ENCODE measurements around the gene CORO2A.

Gene CORO2A

GRCh38 chr9:98157372-98157771 is 35.1 kb downstream of the CORO2A start:
- Mint-ChIP-seq H3K27ac (no peak overlapping the region), H3K4me3 (no peak overlapping the region), H3K36me3 (ENCODE audit: low read depth) (peaks cover 3% of the 10 kb centered on the region), H3K9me3 (no peaks in the 10 kb centered on the region), H3K27me3 (ENCODE audit: low read depth) (no peaks in the 10 kb centered on the region), H3K4me1 (ENCODE audit: low read depth) (peaks cover 4% of the 10 kb centered on the region)

GRCh38 chr9:98154678-98155077 is 37.8 kb downstream of the CORO2A start:
- Mint-ChIP-seq H3K27me3 (ENCODE audit: low read depth) (no peaks in the 10 kb centered on the region), H3K27ac (no peak overlapping the region), H3K4me1 (ENCODE audit: low read depth) (peaks cover 9% of the 10 kb centered on the region), H3K4me3 (no peak overlapping the region), H3K9me3 (no peaks in the 10 kb centered on the region), H3K36me3 (ENCODE audit: low read depth) (peaks cover 6% of the 10 kb centered on the region)

- no peak overlapping the region for H3K27ac Mint-ChIP-seq
- no peaks in the 10 kb centered on the region for H3K27me3 Mint-ChIP-seq (ENCODE audit: low read depth)
Measured at GRCh38 chr9:98152526-98152925, 39.9 kb downstream of the CORO2A start.

GRCh38 chr9:98150721-98151120 is 41.7 kb downstream of the CORO2A start:
- Mint-ChIP-seq H3K36me3 (ENCODE audit: low read depth) (peaks cover 2% of the 10 kb centered on the region), H3K4me1 (ENCODE audit: low read depth) (peaks cover 4% of the 10 kb centered on the region), H3K9me3 (no peaks in the 10 kb centered on the region), H3K27ac (no peak overlapping the region), H3K27me3 (ENCODE audit: low read depth) (no peaks in the 10 kb centered on the region), H3K4me3 (no peak overlapping the region)

More at GRCh38 chr9:98152526-98152925, 39.9 kb downstream of the CORO2A start:
- Mint-ChIP-seq H3K4me3 (no peak overlapping the region), H3K9me3 (no peaks in the 10 kb centered on the region), H3K36me3 (ENCODE audit: low read depth) (peaks cover 6% of the 10 kb centered on the region), H3K4me1 (ENCODE audit: low read depth) (peaks cover 4% of the 10 kb centered on the region)

- H3K9me3 Mint-ChIP-seq, result no peaks in the 10 kb centered on the region
- H3K36me3 Mint-ChIP-seq (ENCODE audit: low read depth), result peaks cover 2% of the 10 kb centered on the region
- H3K4me1 Mint-ChIP-seq (ENCODE audit: low read depth), result peaks cover 4% of the 10 kb centered on the region
- H3K27me3 Mint-ChIP-seq (ENCODE audit: low read depth), result no peaks in the 10 kb centered on the region
- no peak overlapping the region for H3K4me3 Mint-ChIP-seq
- H3K27ac Mint-ChIP-seq, result no peak overlapping the region
Measured at GRCh38 chr9:98150164-98150563, 42.3 kb downstream of the CORO2A start.

GRCh38 chr9:98149422-98149821 is 43.0 kb downstream of the CORO2A start:
- no peak overlapping the region for H3K27ac Mint-ChIP-seq

GRCh38 chr9:98148486-98148885 is 44.0 kb downstream of the CORO2A start:
- Mint-ChIP-seq H3K36me3 (ENCODE audit: low read depth) (peaks cover 2% of the 10 kb centered on the region), H3K4me3 (no peak overlapping the region), H3K4me1 (ENCODE audit: low read depth) (peaks cover 4% of the 10 kb centered on the region), H3K27ac (no peak overlapping the region), H3K9me3 (no peaks in the 10 kb centered on the region), H3K27me3 (ENCODE audit: low read depth) (no peaks in the 10 kb centered on the region)

More at GRCh38 chr9:98149422-98149821, 43.0 kb downstream of the CORO2A start:
- no peak overlapping the region for H3K4me3 Mint-ChIP-seq
- no peaks in the 10 kb centered on the region for H3K9me3 Mint-ChIP-seq
- H3K36me3 Mint-ChIP-seq (ENCODE audit: low read depth), result peaks cover 2% of the 10 kb centered on the region
- peaks cover 4% of the 10 kb centered on the region for H3K4me1 Mint-ChIP-seq (ENCODE audit: low read depth)
- no peaks in the 10 kb centered on the region for H3K27me3 Mint-ChIP-seq (ENCODE audit: low read depth)

- Mint-ChIP-seq H3K36me3 (ENCODE audit: low read depth) (peaks cover 2% of the 10 kb centered on the region), H3K9me3 (no peaks in the 10 kb centered on the region), H3K4me3 (no peak overlapping the region), H3K4me1 (ENCODE audit: low read depth) (peaks cover 4% of the 10 kb centered on the region), H3K27ac (no peak overlapping the region), H3K27me3 (ENCODE audit: low read depth) (no peaks in the 10 kb centered on the region)
Measured at GRCh38 chr9:98147582-98147981, 44.9 kb downstream of the CORO2A start.

GRCh38 chr9:98146101-98146991 is 46.1 kb downstream of the CORO2A start:
- no peak overlapping the region for H3K27ac Mint-ChIP-seq

GRCh38 chr9:98144631-98145030 is 47.8 kb downstream of the CORO2A start:
- Mint-ChIP-seq H3K27me3 (ENCODE audit: low read depth) (no peaks in the 10 kb centered on the region), H3K4me3 (no peak overlapping the region), H3K36me3 (ENCODE audit: low read depth) (no peaks in the 10 kb centered on the region), H3K27ac (no peak overlapping the region), H3K4me1 (ENCODE audit: low read depth) (peaks cover 2% of the 10 kb centered on the region), H3K9me3 (no peaks in the 10 kb centered on the region)

More at GRCh38 chr9:98146101-98146991, 46.1 kb downstream of the CORO2A start:
- Mint-ChIP-seq H3K4me1 (ENCODE audit: low read depth) (peaks cover 4% of the 10 kb centered on the region), H3K27me3 (ENCODE audit: low read depth) (no peaks in the 10 kb centered on the region), H3K4me3 (no peak overlapping the region), H3K36me3 (ENCODE audit: low read depth) (peaks cover 2% of the 10 kb centered on the region), H3K9me3 (no peaks in the 10 kb centered on the region)

- no peak overlapping the region for H3K4me3 Mint-ChIP-seq
- no peaks in the 10 kb centered on the region for H3K9me3 Mint-ChIP-seq
- H3K4me1 Mint-ChIP-seq (ENCODE audit: low read depth), result peaks cover 2% of the 10 kb centered on the region
- H3K27ac Mint-ChIP-seq, result no peak overlapping the region
- no peaks in the 10 kb centered on the region for H3K27me3 Mint-ChIP-seq (ENCODE audit: low read depth)
- no peaks in the 10 kb centered on the region for H3K36me3 Mint-ChIP-seq (ENCODE audit: low read depth)
Measured at GRCh38 chr9:98144076-98144475, 48.4 kb downstream of the CORO2A start.

GRCh38 chr9:98142925-98143481 is 49.4 kb downstream of the CORO2A start:
- no peak overlapping the region for H3K4me3 Mint-ChIP-seq
- H3K27me3 Mint-ChIP-seq (ENCODE audit: low read depth), result no peaks in the 10 kb centered on the region
- no peaks in the 10 kb centered on the region for H3K9me3 Mint-ChIP-seq
- H3K4me1 Mint-ChIP-seq (ENCODE audit: low read depth), result peaks cover 2% of the 10 kb centered on the region
- no peaks in the 10 kb centered on the region for H3K36me3 Mint-ChIP-seq (ENCODE audit: low read depth)
- no peak overlapping the region for H3K27ac Mint-ChIP-seq

GRCh38 chr9:98142182-98142907 is 50.1 kb downstream of the CORO2A start:
- Mint-ChIP-seq H3K9me3 (no peaks in the 10 kb centered on the region), H3K27ac (no peak overlapping the region)

GRCh38 chr9:98140503-98140902 is 51.9 kb downstream of the CORO2A start:
- peaks cover 2% of the 10 kb centered on the region for H3K4me1 Mint-ChIP-seq (ENCODE audit: low read depth)
- no peaks in the 10 kb centered on the region for H3K27me3 Mint-ChIP-seq (ENCODE audit: low read depth)
- no peak overlapping the region for H3K4me3 Mint-ChIP-seq
- H3K36me3 Mint-ChIP-seq (ENCODE audit: low read depth), result no peaks in the 10 kb centered on the region
- no peak overlapping the region for H3K27ac Mint-ChIP-seq
- no peaks in the 10 kb centered on the region for H3K9me3 Mint-ChIP-seq

More at GRCh38 chr9:98142182-98142907, 50.1 kb downstream of the CORO2A start:
- H3K4me1 Mint-ChIP-seq (ENCODE audit: low read depth), result peaks cover 2% of the 10 kb centered on the region
- no peak overlapping the region for H3K4me3 Mint-ChIP-seq
- H3K36me3 Mint-ChIP-seq (ENCODE audit: low read depth), result no peaks in the 10 kb centered on the region
- H3K27me3 Mint-ChIP-seq (ENCODE audit: low read depth), result no peaks in the 10 kb centered on the region
